ENCODE data around the gene KIZ. TPM values are rescaled to one million over a fixed set of nuclear protein-coding genes. Genes with fewer than 3 reads are reported as not detected.

KIZ gene
- total RNA-seq, 1 donor from 2014 or later = 15.0 TPM

DNA sequence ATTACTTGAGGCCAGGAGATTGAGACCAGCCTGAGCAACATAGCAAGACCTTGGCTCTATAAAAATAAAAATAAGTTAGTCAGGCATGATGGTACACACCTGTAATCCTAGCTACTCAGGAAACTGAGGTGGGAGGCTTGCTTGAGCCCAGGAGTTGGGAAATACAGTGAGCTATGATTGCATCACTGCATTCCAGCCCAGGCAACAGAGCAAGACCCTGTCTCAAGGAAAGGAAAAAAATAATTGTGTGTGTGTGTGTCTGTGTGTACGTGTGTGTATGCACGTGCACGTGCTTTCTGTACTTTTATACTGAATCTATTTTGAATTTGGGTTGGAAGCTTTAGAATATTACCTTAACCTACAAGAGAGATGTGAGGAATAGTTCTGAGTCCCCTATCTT, 58.9 kb downstream of the KIZ start:
- no peak overlapping the region for H3K27ac Mint-ChIP-seq (ENCODE audit: unreplicated experiment)
- no peaks in the 10 kb centered on the region for H3K9me3 Mint-ChIP-seq
- peaks cover 2% of the 10 kb centered on the region for H3K36me3 Mint-ChIP-seq (ENCODE audit: low read depth)
- TF ChIP-seq, protein P1, sequence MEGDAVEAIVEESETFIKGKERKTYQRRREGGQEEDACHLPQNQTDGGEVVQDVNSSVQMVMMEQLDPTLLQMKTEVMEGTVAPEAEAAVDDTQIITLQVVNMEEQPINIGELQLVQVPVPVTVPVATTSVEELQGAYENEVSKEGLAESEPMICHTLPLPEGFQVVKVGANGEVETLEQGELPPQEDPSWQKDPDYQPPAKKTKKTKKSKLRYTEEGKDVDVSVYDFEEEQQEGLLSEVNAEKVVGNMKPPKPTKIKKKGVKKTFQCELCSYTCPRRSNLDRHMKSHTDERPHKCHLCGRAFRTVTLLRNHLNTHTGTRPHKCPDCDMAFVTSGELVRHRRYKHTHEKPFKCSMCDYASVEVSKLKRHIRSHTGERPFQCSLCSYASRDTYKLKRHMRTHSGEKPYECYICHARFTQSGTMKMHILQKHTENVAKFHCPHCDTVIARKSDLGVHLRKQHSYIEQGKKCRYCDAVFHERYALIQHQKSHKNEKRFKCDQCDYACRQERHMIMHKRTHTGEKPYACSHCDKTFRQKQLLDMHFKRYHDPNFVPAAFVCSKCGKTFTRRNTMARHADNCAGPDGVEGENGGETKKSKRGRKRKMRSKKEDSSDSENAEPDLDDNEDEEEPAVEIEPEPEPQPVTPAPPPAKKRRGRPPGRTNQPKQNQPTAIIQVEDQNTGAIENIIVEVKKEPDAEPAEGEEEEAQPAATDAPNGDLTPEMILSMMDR (conservative IDR thresholded peaks at IDR 0.05) = no peak
- H3K4me3 Mint-ChIP-seq = no peak overlapping the region
- peaks cover 20% of the 10 kb centered on the region for H3K27me3 Mint-ChIP-seq (ENCODE audit: low read depth)
- peaks cover 9% of the 10 kb centered on the region for H3K4me1 Mint-ChIP-seq
- DNase-seq (ENCODE audit: low read depth, low spot score) = no peak

DNA sequence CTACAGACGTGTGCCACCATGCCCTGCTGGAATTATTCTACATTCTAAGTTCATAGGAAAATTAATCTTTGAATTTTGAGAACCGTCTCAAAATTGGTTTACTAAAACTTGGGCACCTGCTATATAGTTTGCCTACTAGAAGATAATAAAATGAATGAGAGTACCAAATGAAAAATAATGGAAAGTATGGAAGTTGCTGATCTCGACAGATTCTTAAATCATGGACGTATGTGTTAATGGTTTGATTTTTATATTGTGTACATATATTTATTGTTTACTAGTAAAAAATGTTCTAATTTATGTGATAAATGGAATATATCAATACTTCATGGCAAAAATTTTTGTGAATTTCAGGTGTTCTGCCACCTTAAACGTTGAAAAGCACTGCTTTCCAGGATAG, 60.0 kb downstream of the KIZ start:
- H3K27ac Mint-ChIP-seq (ENCODE audit: unreplicated experiment) = no peak overlapping the region
- peaks cover 28% of the 10 kb centered on the region for H3K27me3 Mint-ChIP-seq (ENCODE audit: low read depth)
- peaks cover 20% of the 10 kb centered on the region for H3K4me1 Mint-ChIP-seq
- DNase-seq (ENCODE audit: low read depth, low spot score) = no peak
- no peak overlapping the region for H3K4me3 Mint-ChIP-seq
- H3K9me3 Mint-ChIP-seq = no peaks in the 10 kb centered on the region
- TF ChIP-seq, protein P1 (conservative IDR thresholded peaks at IDR 0.05) = no peak
- peaks cover 2% of the 10 kb centered on the region for H3K36me3 Mint-ChIP-seq (ENCODE audit: low read depth)

DNA sequence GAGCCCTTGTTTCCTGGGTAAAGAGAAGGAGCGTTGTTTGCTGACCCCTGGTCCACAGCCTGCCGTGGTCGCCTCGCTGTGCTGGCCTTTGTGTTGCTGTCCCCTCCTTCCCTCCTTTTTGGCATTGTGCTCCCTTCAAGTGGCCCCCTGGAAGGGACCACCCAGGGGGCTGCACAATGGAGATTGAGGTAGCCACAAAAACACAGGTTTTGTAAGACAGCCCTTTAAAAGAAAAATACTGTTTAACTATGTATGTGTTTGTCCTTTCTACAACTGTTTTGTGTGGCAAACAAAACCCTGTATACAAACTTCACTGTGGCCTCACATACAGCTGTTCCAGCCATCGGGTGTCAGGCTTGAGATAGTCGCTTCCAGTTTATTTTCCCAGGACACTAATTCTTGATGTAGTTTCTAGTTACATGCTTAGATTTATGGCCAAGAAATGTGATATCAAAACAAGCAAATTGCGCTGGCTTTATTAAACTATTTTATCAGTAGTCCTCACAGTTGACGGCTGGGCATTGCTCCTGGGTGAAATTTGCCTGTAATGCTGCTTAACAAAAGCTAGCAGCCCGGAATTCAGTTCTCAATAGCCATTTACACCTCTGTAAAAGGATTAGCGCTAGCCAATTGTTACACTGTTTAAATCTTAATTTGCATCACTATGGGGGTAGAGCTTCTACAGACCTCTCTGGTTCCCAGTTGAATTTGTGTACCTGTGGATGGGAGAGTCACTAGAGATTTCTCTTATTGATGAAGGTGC, 64.1 kb downstream of the KIZ start:
- DNase-seq (ENCODE audit: low read depth, low spot score) = peak; percentile 6
- Mint-ChIP-seq H3K4me3 (peak overlapping the region; percentile 3), H3K27me3 (ENCODE audit: low read depth) (peaks cover 49% of the 10 kb centered on the region), H3K36me3 (ENCODE audit: low read depth) (peaks cover 2% of the 10 kb centered on the region), H3K9me3 (no peaks in the 10 kb centered on the region), H3K27ac (ENCODE audit: unreplicated experiment) (no peak overlapping the region), H3K4me1 (peaks cover 41% of the 10 kb centered on the region)
- TF ChIP-seq, protein P1 (conservative IDR thresholded peaks at IDR 0.05) = no peak

DNA sequence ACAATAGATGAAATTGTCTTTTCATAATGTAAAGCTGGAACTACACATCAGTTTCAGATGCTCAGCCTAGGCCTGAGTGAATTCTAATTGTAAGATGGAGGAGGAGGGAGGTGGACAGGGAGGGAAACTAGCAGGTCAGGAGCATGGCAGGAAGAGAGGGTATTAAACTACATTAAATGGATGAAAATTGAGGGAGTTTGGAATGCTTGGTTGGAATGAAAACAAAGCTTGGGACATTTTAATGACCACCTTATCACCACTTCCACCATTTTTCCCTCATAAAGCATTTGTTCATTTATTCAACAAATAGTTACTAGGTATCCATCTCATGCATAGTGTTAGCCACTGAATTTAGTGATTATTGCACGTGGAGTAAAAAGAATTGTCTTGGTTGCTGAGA, 65.0 kb downstream of the KIZ start:
- Mint-ChIP-seq H3K4me3 (no peak overlapping the region), H3K27me3 (ENCODE audit: low read depth) (peaks cover 52% of the 10 kb centered on the region), H3K27ac (ENCODE audit: unreplicated experiment) (no peak overlapping the region), H3K9me3 (no peaks in the 10 kb centered on the region), H3K36me3 (ENCODE audit: low read depth) (peaks cover 2% of the 10 kb centered on the region), H3K4me1 (peaks cover 41% of the 10 kb centered on the region)
- no peak for DNase-seq (ENCODE audit: low read depth, low spot score)
- TF ChIP-seq, protein P1 (conservative IDR thresholded peaks at IDR 0.05) = no peak

DNA sequence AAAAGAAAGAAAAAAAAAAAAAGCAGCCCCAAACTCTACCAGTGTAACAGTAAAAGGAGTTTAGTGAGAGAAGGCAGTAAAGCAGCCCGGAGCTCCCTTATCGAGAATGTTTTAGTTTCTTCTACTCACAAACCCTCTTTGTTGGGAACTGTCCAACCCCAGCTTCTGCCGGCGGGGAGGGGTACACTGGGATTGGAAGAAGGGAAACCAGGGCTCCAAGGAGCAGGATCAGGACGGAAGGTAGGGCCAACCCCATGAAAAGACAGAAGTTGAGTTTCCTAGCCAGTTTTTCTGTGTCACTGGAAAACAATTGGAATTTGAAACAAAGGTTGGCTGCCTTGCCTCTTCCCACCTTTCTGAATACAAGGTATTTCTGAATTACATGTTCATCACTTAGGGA, 66.0 kb downstream of the KIZ start:
- no peak overlapping the region for H3K27ac Mint-ChIP-seq (ENCODE audit: unreplicated experiment)
- H3K36me3 Mint-ChIP-seq (ENCODE audit: low read depth) = peaks cover 2% of the 10 kb centered on the region
- H3K4me3 Mint-ChIP-seq = no peak overlapping the region
- peaks cover 54% of the 10 kb centered on the region for H3K27me3 Mint-ChIP-seq (ENCODE audit: low read depth)
- no peaks in the 10 kb centered on the region for H3K9me3 Mint-ChIP-seq
- DNase-seq (ENCODE audit: low read depth, low spot score) = peak; percentile 6
- TF ChIP-seq, protein P1 (conservative IDR thresholded peaks at IDR 0.05) = no peak
- H3K4me1 Mint-ChIP-seq = peaks cover 41% of the 10 kb centered on the region

Data from neural crest cell (in vitro differentiated cells).